Activated CD4-positive, alpha-beta T cell treated with anti-CD3 and anti-CD28 coated beads for 1 hour (primary cell): ENCODE results near the gene ENTPD6.
"Not testable (repeated sequence)": the region's sequence is repeated elsewhere in the genome, so short reads cannot be mapped to it uniquely, and the experiment has no call there.

Experiments
- DNase-seq: peaks from one replicate; pipeline ENCODE4 v3.0.0-alpha.2; 2020

Gene ENTPD6

GRCh38 chr20:25225642-25226432 is 30.3 kb downstream of the ENTPD6 start:
- no peak for DNase-seq

- no peak for DNase-seq
Measured at GRCh38 chr20:25226433-25227316, 31.2 kb downstream of the ENTPD6 start.

- no peak for DNase-seq
Measured at GRCh38 chr20:25227317-25227831, 31.9 kb downstream of the ENTPD6 start.

- DNase-seq, result no peak
Measured at GRCh38 chr20:25229486-25230165, 34.1 kb downstream of the ENTPD6 start.

GRCh38 chr20:25230166-25230831 is 34.8 kb downstream of the ENTPD6 start:
- no peak for DNase-seq

- no peak for DNase-seq
Measured at GRCh38 chr20:25233016-25233772, 37.7 kb downstream of the ENTPD6 start.

GRCh38 chr20:25234009-25234849 is 38.7 kb downstream of the ENTPD6 start:
- not testable (repeated sequence) for DNase-seq

- no peak for DNase-seq
Measured at GRCh38 chr20:25236450-25237304, 41.2 kb downstream of the ENTPD6 start.

GRCh38 chr20:25237610-25238318 is 42.3 kb downstream of the ENTPD6 start:
- DNase-seq, result no peak

- no peak for DNase-seq
Measured at GRCh38 chr20:25238319-25239037, 43.0 kb downstream of the ENTPD6 start.

GRCh38 chr20:25239387-25240370 is 44.2 kb downstream of the ENTPD6 start:
- DNase-seq, result no peak

- DNase-seq, result not testable (repeated sequence)
Measured at GRCh38 chr20:25240851-25241658, 45.5 kb downstream of the ENTPD6 start.

GRCh38 chr20:25241659-25241955 is 46.1 kb downstream of the ENTPD6 start:
- not testable (repeated sequence) for DNase-seq

- no peak for DNase-seq
Measured at GRCh38 chr20:25242231-25242630, 46.7 kb downstream of the ENTPD6 start.

- no peak for DNase-seq
Measured at GRCh38 chr20:25243416-25243979, 48.0 kb downstream of the ENTPD6 start.

- DNase-seq, result no peak
Measured at GRCh38 chr20:25244976-25245375, 49.5 kb downstream of the ENTPD6 start.
